Fibroblast of peridontal ligament (primary cell): ENCODE data around the gene NXPH1.
"Not testable (repeated sequence)": the region's sequence is repeated elsewhere in the genome, so short reads cannot be mapped to it uniquely, and the experiment has no call there.

Experiments
- DNase-seq: peaks from one replicate; pipeline ENCODE4 v3.0.0-alpha.2; 2010; ENCODE audit errors: extremely low read depth

Gene NXPH1

DNA sequence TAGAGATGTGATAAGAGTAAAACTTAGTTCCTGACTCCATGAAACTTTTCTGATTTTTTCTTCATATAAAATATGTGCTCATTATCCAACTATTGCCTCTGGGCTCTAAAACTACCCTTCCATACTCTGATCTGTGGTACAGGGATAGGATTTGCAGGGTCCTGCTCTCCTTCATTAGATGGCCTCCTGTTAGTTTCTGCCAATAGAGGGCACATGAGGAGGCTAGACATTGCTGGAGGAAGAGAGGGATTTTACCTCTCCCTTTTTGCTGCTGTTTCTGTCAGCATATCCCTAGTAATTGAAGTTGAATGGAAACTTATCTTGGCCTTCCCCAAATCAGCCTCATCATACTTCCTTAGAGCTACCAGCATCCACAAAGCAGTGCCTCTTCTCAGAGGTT is 269.4 kb downstream of the NXPH1 start:
- DNase-seq = no peak

DNA sequence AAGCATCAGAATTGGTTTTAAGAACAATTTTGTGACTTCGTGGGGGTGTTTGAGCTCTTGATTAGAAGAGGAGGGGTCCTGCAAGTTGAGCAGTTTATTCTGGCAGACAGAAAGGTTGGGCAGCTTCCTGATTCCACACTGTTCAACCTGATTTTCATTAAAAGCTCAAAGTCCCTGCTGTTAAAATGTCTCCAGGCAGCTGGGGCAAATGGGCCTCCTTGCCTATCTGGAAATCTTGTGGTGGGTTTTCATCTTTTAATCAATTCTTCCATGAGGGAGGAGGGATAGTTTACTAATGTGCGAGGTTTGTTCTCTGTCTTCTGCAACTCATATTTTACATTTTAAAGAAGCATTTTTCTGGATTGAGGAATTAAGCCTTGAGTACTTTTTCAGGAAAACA is 276.7 kb downstream of the NXPH1 start:
- DNase-seq = no peak

DNA sequence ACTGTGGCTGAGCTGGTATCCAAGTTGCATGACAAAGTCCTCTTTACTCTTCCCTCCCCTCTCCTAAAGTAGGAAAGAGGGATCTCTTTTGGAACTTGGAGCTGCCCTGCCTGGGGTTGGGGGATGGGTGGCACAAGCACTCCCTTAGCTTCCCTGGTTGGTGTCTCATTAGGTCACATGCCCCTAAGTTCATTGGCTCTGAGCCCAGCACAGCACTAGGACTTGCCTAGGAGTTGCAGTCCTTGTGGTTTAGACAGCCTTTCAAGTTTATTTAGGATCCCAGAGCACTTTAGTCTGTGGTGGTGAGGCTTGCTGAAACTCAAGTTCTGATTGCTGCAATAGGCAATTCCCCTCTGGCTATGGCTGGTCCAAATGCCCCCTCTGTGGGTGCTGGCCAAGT is 281.4 kb downstream of the NXPH1 start:
- no peak for DNase-seq

DNA sequence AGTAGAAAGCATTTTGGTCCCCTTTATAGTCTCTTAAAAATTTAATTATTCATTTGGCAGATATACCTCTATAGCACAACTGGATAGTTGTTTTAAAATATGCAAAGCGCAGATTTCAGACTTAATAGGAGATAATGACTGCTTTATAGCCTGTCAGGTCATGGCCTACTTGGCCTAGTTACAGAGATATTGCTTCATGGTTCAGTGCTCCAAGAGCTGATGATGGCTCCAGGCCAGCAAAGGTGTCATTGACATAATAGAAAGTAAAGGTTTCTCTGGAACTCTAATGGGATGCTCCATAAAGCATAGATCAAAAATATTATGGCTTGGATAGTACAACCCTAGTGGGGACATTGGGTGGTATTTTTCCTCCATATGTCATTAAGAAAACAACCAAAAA is 285.7 kb downstream of the NXPH1 start:
- DNase-seq = no peak

DNA sequence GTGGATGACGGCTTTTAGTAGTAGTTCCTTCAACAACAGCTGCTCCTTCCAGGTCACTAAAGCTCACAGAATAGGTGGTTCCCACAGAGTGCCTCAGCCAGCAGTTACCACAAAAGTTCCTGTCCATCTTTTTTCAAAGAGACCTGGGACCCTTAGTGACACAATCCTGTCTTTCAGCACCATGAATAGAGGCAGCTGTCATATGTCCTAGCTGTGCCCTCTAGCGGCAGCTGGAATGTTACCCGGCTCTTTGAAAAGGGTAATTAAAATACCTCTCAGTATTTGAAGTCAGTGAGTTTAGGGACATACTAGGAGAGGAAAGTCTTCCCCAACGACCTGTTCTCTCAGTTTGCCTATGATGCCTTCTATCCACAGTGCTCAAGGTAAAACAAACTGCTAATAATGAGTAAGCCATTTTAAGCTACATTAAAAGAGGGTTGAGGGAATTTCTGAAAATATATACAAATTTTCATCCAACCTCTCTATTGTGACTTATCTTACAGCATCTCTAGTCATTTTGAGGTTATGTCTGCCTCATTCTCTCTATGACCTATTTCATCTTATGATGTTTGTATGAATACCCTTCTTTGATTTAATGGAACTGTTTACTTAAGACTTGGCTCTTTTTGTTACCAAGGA is 290.8 kb downstream of the NXPH1 start:
- no peak for DNase-seq

DNA sequence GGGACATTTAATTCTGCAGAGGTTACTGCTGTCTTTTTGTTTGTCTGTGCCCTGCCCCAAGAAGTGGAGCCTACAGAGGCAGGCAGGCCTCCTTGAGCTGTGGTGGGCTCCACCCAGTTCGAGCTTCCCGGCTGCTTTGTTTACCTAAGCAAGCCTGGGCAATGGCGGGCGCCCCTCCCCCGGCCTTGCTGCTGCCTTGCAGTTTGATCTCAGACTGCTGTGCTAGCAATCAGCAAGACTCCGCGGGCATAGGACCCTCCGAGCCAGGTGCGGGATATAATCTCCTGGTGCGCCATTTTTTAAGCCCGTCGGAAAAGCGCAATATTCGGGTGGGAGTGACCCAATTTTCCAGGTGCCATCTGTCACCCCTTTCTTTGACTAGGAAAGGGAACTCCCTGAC is 298.3 kb downstream of the NXPH1 start:
- not testable (repeated sequence) for DNase-seq

DNA sequence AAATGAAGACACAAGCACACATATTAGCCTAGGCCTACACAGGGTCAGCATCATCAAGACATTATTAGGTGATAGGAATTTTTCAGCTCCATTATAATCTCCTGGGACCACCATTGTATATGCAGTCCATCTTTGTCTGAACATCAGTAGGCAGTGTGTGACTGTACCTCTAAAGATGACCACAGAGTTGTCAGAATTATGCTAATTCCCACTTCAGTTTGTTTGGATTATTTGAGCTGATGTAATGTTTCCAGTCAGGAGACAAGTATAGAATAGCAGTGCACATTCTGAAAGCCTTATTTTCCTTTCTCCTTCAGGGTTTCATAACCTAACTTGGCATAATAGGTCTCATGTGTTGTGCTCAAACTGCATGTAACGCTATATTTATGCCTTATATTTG is 306.4 kb downstream of the NXPH1 start:
- no peak for DNase-seq

DNA sequence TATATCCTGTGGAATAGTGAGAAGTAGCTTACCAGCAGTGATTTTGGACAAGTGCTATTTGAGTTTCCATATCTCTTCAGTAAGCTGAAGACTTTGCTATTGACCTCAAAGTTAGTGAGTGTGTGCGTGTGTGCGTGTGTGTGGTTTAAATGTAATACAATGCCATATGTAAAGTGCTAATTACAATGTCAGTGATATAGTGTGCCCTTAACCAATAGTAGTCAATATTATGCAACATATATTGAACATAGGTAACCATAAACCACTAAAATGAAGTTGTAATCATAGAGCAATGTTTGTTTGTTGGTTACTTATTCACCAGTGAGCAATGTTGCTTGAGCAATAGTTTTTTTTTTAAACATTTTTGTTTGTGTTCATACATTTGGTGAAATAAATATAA is 309.4 kb downstream of the NXPH1 start:
- no peak for DNase-seq

DNA sequence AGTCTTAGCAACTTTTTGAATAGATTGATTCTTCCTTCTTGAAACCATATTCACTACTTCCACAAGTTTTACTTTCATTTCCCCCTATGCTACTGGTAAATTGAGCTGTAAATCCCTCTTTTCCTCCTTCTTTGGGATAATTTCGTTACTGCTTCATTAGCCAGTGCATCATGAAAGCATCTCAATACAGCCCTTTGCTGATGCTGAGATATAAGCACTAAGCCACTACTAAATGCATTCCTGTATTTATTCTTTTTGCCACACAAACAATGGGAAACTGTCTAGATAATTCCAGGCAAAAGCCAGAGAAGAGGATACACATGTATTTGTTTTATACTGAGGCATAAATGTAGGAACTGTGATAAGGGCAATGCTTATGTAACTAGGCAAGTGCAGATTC is 313.9 kb downstream of the NXPH1 start:
- DNase-seq = no peak

DNA sequence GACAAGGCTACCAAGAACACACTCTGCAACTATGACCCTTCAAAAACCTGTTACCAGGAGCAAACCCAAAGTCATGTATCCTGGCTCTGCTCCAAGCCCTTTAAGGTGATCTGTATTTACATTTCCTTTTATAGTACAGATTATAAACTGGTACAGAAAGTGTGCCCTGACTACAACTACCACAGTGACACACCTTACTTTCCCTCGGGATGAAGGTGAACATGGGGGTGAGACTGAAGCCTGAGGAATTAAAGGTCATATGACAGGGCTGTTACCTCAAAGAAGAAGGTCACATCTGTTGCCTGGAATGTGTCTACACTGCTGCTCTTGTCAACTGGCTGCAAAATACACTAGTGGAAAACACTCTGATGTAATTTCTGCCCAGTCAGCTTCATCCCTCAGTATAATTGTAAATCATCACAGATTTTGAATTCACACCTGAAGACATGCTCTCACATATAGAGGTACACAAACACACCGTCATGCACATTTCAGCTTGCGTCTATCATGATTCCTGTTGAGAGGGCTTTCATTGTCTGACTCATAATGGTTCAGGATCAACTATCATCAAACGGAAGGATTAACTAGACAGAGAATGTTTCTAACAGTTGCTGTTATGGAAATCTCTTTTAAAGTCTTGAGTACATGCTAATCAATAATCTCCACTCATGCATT is 318.3 kb downstream of the NXPH1 start:
- DNase-seq = no peak

DNA sequence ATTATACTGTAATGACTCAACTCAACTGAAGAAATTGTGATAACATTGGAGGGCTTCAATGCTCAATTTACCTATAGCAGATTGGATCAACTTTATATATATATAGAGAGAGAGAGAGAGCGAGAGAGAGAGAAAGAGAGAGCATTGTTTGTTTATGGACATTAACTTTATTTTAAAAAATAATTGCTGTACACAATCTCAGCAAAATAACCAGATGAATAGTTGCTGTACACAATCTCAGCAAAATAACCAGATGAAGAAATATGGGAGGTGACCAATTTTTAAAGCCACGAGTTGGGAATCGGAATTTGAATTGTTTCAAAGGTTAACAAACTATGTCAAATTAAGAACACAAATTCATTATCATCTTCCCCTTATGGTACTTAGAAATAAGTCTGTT is 319.9 kb downstream of the NXPH1 start:
- DNase-seq = no peak

DNA sequence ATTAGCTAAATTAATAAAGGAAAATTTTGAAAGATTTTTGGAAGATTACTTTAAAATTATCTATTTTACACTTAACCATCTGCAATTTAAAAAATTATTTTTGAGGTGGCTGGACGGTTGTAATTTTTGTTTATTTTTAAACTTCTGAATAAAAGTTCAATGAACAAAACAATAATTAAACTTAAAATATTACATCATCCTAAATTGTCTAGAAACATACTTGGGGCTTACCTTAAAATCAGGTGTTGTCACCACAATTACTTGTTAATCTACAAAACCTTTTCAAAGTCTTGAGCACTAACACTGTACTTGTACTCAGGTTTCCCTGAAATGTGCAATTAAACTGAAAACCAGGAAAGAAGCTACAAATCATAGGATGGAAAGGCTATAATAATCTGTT is 328.3 kb downstream of the NXPH1 start:
- no peak for DNase-seq

DNA sequence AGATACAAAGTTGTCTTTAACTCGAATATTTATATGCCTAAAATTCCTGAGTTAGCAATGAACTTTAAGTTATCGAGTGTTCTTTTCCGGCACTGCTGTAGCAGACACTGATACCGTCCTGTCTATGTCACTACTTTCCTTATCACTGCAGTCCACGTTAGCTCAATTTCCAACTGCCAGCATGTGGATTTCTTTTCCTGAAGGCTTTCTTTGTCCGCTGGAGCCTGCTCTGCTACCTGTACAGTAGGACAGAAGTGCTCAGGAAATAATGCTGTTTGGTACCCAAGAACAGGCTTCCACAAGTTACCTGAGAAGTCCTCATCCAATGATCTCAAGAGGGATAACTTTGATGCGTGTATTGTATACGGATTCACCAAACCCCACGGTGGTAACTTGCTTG is 329.4 kb downstream of the NXPH1 start:
- DNase-seq = no peak

DNA sequence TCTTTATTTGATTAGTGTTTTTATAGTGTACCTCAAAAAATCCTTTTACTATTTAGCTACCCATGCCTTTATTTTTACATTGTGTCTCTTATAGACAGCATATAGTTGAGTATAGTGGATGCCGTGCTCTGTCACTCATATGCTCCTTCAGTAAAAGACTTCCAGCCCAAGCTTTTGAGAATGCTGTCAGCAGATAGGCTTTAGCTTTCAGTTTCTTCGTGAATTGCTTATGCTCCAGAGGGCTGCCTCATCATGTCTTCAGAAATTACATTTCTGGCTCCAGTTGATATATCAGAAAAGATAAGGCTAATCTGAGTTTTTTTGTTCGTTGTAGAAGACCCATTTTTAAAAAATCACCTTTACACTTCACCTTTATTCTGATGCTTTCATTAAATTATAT is 332.0 kb downstream of the NXPH1 start:
- no peak for DNase-seq

DNA sequence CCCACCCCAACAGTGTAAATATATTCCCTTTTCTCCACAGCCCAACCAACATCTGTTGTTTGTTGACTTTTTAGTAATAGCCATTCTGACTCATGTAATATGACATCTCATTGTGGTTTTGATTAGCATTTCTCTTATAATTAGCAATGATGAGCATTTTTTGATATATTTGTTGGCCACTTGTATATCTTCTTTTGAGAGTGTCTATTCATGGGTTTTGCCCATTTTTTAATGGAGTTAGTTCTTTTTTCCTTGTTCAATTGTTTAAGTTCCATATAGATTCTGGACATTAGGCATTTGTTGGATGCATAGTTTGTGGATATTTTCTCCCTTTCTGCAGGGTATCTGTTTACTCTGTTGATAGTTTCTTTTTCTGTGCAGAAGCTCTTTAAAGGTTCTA is 340.1 kb downstream of the NXPH1 start:
- DNase-seq = no peak

DNA sequence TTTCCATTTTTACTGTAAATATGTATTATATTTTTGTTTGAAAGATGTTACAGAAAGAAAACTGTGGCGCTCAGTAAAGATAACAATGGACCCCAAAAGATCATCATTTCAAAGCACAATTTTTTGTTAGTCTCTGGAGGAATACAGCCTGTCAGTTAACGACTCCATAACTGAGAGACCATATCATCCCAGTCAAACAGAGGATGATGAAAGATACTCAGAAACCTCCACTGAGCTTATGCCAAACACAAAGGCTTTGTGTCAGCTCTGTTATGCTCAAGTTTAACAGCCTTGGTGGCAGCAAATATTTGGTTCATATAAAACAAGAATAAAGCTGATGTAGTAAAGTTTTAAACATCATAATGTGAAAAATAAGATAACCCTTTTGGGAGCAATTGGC is 345.1 kb downstream of the NXPH1 start:
- no peak for DNase-seq

DNA sequence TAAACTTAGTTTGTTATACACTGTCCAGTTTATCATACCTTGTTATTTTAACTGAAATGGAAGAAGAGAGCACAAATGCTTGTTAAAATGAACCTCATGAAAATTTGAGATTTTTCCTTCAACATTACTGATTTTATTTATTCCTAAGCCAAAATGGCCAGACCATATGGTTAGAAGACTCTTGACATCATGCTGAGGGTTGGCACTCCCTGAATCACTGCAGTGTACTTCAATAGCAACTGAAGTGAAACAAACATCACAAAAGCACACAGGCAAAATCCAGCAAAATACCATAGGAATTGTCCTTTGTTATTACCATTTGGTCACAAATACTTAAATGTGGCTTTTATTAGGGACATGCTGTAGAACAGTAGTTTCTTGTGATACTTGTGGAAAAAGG is 347.8 kb downstream of the NXPH1 start:
- no peak for DNase-seq

DNA sequence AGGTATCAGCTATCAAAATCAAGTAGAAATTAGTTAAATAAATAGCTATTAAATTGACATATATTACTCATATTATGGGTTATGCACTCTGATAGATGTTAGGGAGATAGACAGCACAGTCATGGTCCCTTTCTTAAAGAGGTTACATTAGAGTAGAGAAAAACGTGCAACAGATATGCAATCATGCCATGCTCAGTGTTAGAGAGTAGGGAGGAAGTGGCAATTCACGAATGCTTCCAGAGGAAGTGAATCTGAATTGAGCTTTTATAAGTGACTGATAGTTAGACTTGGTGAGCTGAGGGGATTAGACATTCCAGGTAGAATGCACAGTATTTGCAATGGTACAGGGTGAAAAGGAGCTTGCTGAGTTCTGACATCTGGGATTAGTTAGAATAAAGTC is 349.8 kb downstream of the NXPH1 start:
- DNase-seq = no peak

DNA sequence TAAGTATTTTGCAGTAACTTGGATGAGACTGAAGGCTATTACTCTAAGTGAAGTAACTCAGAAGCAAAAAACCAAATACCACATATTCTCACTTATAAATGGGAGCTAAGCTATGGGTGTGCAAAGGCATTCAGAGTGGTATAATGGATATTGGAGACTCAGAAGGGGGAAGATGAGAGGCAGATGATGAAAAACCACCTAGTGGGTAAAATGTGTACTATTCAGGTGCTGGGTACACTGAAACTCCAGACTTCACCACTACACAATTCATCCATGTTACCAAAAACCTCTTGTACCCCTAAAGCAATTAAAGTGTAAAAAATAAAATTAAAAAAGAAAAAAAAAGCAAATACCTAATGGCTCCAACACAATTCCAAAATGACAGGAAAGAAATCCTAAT is 351.7 kb downstream of the NXPH1 start:
- DNase-seq = no peak

DNA sequence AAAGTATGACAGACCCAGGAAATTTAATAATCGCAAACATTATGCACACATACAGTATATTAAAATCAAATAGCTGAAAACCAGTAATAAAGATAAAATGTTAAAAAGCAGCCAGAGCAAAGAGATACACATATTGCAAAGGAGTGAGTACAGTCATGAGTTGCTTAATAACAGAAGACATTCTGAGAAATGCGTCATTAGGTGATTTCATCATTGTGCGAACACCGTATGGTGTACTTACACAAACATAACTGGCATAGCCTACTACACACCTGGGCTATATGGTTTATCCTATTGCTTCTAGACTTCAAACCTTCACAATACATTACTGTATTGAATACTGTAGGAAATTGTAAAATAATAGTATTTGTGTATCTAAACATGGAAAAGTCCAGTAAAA is 367.6 kb downstream of the NXPH1 start:
- DNase-seq = no peak
